HepG2 (cell line): ENCODE results near the gene CLIC1. TPM values are rescaled to one million over a fixed set of nuclear protein-coding genes. Genes with fewer than 3 reads are reported as not detected.

Source experiments
- ARHGAP35 ChIP-seq: sonication (generic); formaldehyde crosslinking; IDR thresholded peaks from 2 replicates; pipeline ENCODE4 v1.9.0; 2022; ENCODE audit warnings: mild to moderate bottlenecking, inconsistent platforms, moderate library complexity, missing genetic modification reagents, borderline replicate concordance
- HOXA9 ChIP-seq: sonication (generic); formaldehyde crosslinking; IDR thresholded peaks from 2 replicates; pipeline ENCODE4 v1.8.1; 2022; ENCODE audit warnings: missing genetic modification reagents, mild to moderate bottlenecking, moderate library complexity, borderline replicate concordance
- NCOA5 ChIP-seq: sonication (generic); formaldehyde crosslinking; IDR thresholded peaks from 2 replicates; pipeline ENCODE4 v1.4.0; 2020; ENCODE audit warnings: missing genetic modification reagents
- PHF20 ChIP-seq: sonication (generic); formaldehyde crosslinking; IDR thresholded peaks from 2 replicates; pipeline ENCODE4 v1.5.0; 2020; ENCODE audit warnings: mild to moderate bottlenecking, missing genetic modification reagents
- RARA ChIP-seq: IDR thresholded peaks from 2 replicates; pipeline ENCODE4 v1.6.1; 2016; ENCODE audit warnings: missing genetic modification reagents, missing compliant biosample characterization
- SMC3 ChIP-seq: IDR thresholded peaks from 2 replicates; pipeline ENCODE4 v1.6.1; 2011; ENCODE audit warnings: low read length, improper control_type of control experiment
- ZBTB42 ChIP-seq: sonication (generic); formaldehyde crosslinking; IDR thresholded peaks from 2 replicates; pipeline ENCODE4 v1.5.0; 2020; ENCODE audit warnings: mild to moderate bottlenecking, missing genetic modification reagents
- ZFYVE20 ChIP-seq: sonication (generic); formaldehyde crosslinking; IDR thresholded peaks from 2 replicates; pipeline ENCODE4 v1.8.0; 2023; ENCODE audit warnings: low read depth, mild to moderate bottlenecking, moderate library complexity, missing genetic modification reagents, borderline replicate concordance
- ZNF296 ChIP-seq: sonication (generic); formaldehyde crosslinking; conservative IDR thresholded peaks from 2 replicates; pipeline ENCODE4 v1.5.0; 2020; ENCODE audit warnings: mild to moderate bottlenecking, missing genetic modification reagents
- ZNF605 ChIP-seq: sonication (generic); formaldehyde crosslinking; IDR thresholded peaks from 2 replicates; pipeline ENCODE4 v1.8.0; 2022; ENCODE audit warnings: mild to moderate bottlenecking, missing genetic modification reagents
- ZNF607 ChIP-seq: sonication (generic); formaldehyde crosslinking; IDR thresholded peaks from 2 replicates; pipeline ENCODE4 v1.5.1; 2020; ENCODE audit warnings: missing genetic modification reagents, mild to moderate bottlenecking, borderline replicate concordance
- ZNF660 ChIP-seq: sonication (generic); formaldehyde crosslinking; IDR thresholded peaks from 2 replicates; pipeline ENCODE4 v1.5.1; 2020; ENCODE audit warnings: mild to moderate bottlenecking, low read depth, missing genetic modification reagents, borderline replicate concordance
- ZNF746 ChIP-seq: sonication (generic); formaldehyde crosslinking; IDR thresholded peaks from 2 replicates; pipeline ENCODE4 v1.8.0; 2022; ENCODE audit warnings: mild to moderate bottlenecking, missing genetic modification reagents
- ZNF749 ChIP-seq: sonication (generic); formaldehyde crosslinking; IDR thresholded peaks from 2 replicates; pipeline ENCODE4 v1.8.0; 2022; ENCODE audit warnings: mild to moderate bottlenecking, missing genetic modification reagents, moderate library complexity, borderline replicate concordance
- ZNF790 ChIP-seq: sonication (generic); formaldehyde crosslinking; IDR thresholded peaks from 2 replicates; pipeline ENCODE4 v1.8.0; 2022; ENCODE audit warnings: missing genetic modification reagents, mild to moderate bottlenecking, borderline replicate concordance
- polyA plus RNA-seq, 8 experiments: library from polyadenylated mRNA; depleted of rRNA in 3 of 8; stranded (reverse) in 7 of 8; unstranded in 1 of 8; fragments of >200 nt; fragmentation: Illumina TruSeq in 4 of 8; extraction: Trizol in 4 of 8; gene quantifications; 2 replicates each; pipeline versions ENCODE4 v1.2.1 to v1.2.3, GENCODE V29; 2011 to 2016; ENCODE audit warnings: low read depth in 4 of 8, missing spikeins in 1 of 8, mixed read lengths in 1 of 8; ENCODE audit not compliant: insufficient read depth in 1 of 8
- total RNA-seq, 5 experiments: library from RNA; depleted of rRNA; stranded (reverse); fragments of >200 nt; fragmentation: Illumina TruSeq; extraction: Trizol; gene quantifications; 2 replicates each; pipeline ENCODE4 v1.2.3, GENCODE V29; 2016; ENCODE audit warnings: low read depth in 1 of 5
- TF ChIP-seq, protein P1 (sequence below): sonication (generic); formaldehyde crosslinking; IDR thresholded peaks from 2 replicates; pipeline ENCODE4 v1.5.1; 2020; ENCODE audit warnings: mild to moderate bottlenecking, missing genetic modification reagents, borderline replicate concordance
- TF ChIP-seq, protein P2 (sequence below): IDR thresholded peaks from 2 replicates; pipeline ENCODE4 v1.6.1; 2016; ENCODE audit warnings: missing genetic modification reagents, missing compliant biosample characterization
- TF ChIP-seq, protein P3 (sequence below): sonication (generic); formaldehyde crosslinking; IDR thresholded peaks from 2 replicates; pipeline ENCODE4 v1.4.0; 2020; ENCODE audit warnings: mild to moderate bottlenecking, missing genetic modification reagents
- TF ChIP-seq, protein P4 (sequence below): sonication (generic); formaldehyde crosslinking; IDR thresholded peaks from 2 replicates; pipeline ENCODE4 v1.4.0; 2020; ENCODE audit warnings: mild to moderate bottlenecking, low read depth, missing genetic modification reagents

Gene CLIC1
- total and polyA plus RNA-seq, 2 of the 13 experiments (the other 11 are each of a cell fraction or from before 2014, with no cell fraction given): 602 to 891 TPM

DNA sequence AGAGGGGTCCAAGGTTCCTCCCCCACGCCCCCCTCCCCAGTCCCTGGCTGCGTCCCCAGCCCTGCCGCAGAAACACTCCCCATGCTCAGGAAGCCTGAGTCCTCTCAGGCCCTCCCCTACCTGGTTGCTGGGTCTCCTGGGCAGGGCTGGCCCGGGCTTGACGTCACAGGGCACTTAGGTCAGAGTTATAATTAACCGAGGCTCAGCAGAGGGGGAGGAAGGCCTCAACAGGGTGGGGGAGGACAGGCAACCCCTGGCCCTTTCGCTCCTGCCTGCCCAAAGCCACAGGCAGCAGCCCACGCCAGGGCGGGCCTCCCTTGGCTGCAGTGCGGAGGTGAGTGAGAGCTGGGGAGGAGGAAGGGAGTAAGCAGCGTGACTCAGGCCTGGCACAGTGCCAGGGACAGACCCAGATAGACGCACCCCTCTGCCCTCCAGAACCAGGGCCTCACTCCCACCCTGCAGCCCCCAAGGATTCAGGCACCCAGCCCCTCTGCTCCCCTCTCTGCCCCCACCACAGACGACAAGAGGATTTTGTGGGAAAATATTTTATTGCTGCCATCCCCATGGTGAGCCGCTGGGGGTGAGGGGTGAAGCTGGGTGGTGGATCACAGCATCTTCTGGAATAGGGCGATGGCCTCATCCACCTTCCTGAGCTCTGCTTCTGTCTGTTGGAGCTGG lies 40.8 kb upstream of the CLIC1 start, which contains the start of gene VWA7 (continued):
- TF ChIP-seq, protein P1, sequence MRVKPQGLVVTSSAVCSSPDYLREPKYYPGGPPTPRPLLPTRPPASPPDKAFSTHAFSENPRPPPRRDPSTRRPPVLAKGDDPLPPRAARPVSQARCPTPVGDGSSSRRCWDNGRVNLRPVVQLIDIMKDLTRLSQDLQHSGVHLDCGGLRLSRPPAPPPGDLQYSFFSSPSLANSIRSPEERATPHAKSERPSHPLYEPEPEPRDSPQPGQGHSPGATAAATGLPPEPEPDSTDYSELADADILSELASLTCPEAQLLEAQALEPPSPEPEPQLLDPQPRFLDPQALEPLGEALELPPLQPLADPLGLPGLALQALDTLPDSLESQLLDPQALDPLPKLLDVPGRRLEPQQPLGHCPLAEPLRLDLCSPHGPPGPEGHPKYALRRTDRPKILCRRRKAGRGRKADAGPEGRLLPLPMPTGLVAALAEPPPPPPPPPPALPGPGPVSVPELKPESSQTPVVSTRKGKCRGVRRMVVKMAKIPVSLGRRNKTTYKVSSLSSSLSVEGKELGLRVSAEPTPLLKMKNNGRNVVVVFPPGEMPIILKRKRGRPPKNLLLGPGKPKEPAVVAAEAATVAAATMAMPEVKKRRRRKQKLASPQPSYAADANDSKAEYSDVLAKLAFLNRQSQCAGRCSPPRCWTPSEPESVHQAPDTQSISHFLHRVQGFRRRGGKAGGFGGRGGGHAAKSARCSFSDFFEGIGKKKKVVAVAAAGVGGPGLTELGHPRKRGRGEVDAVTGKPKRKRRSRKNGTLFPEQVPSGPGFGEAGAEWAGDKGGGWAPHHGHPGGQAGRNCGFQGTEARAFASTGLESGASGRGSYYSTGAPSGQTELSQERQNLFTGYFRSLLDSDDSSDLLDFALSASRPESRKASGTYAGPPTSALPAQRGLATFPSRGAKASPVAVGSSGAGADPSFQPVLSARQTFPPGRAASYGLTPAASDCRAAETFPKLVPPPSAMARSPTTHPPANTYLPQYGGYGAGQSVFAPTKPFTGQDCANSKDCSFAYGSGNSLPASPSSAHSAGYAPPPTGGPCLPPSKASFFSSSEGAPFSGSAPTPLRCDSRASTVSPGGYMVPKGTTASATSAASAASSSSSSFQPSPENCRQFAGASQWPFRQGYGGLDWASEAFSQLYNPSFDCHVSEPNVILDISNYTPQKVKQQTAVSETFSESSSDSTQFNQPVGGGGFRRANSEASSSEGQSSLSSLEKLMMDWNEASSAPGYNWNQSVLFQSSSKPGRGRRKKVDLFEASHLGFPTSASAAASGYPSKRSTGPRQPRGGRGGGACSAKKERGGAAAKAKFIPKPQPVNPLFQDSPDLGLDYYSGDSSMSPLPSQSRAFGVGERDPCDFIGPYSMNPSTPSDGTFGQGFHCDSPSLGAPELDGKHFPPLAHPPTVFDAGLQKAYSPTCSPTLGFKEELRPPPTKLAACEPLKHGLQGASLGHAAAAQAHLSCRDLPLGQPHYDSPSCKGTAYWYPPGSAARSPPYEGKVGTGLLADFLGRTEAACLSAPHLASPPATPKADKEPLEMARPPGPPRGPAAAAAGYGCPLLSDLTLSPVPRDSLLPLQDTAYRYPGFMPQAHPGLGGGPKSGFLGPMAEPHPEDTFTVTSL (CRISPR knock-in tag): peak; percentile 72
- TF ChIP-seq ZNF605 (CRISPR knock-in tag): no peak; the same call in 1 of the 2 replicates
- TF ChIP-seq RARA (CRISPR knock-in tag): peak; percentile 82
- TF ChIP-seq SMC3: no peak
- peak; percentile 41; the same call in 1 of the 2 replicates for TF ChIP-seq ZNF746 (CRISPR knock-in tag)
- no peak for TF ChIP-seq ZNF296 (CRISPR knock-in tag)
- TF ChIP-seq ARHGAP35 (CRISPR knock-in tag): peak; percentile 86; the same call in 1 of the 2 replicates
- TF ChIP-seq HOXA9: no peak
- TF ChIP-seq, protein P2, sequence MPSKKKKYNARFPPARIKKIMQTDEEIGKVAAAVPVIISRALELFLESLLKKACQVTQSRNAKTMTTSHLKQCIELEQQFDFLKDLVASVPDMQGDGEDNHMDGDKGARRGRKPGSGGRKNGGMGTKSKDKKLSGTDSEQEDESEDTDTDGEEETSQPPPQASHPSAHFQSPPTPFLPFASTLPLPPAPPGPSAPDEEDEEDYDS: peak; percentile 56; the same call in 1 of the 2 replicates
- TF ChIP-seq PHF20 (CRISPR knock-in tag): 0 out of 2 replicates have a peak, but pooled peaks have one; percentile 12
- TF ChIP-seq, protein P3, sequence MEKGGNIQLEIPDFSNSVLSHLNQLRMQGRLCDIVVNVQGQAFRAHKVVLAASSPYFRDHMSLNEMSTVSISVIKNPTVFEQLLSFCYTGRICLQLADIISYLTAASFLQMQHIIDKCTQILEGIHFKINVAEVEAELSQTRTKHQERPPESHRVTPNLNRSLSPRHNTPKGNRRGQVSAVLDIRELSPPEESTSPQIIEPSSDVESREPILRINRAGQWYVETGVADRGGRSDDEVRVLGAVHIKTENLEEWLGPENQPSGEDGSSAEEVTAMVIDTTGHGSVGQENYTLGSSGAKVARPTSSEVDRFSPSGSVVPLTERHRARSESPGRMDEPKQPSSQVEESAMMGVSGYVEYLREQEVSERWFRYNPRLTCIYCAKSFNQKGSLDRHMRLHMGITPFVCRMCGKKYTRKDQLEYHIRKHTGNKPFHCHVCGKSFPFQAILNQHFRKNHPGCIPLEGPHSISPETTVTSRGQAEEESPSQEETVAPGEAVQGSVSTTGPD: no peak
- TF ChIP-seq ZNF607 (CRISPR knock-in tag): no peak
- TF ChIP-seq ZFYVE20 (CRISPR knock-in tag): no peak
- TF ChIP-seq ZNF749 (CRISPR knock-in tag): no peak
- TF ChIP-seq ZNF660 (CRISPR knock-in tag): no peak
- no peak for TF ChIP-seq ZBTB42
- TF ChIP-seq NCOA5 (CRISPR knock-in tag): no peak
- TF ChIP-seq, protein P4, sequence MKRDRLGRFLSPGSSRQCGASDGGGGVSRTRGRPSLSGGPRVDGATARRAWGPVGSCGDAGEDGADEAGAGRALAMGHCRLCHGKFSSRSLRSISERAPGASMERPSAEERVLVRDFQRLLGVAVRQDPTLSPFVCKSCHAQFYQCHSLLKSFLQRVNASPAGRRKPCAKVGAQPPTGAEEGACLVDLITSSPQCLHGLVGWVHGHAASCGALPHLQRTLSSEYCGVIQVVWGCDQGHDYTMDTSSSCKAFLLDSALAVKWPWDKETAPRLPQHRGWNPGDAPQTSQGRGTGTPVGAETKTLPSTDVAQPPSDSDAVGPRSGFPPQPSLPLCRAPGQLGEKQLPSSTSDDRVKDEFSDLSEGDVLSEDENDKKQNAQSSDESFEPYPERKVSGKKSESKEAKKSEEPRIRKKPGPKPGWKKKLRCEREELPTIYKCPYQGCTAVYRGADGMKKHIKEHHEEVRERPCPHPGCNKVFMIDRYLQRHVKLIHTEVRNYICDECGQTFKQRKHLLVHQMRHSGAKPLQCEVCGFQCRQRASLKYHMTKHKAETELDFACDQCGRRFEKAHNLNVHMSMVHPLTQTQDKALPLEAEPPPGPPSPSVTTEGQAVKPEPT (CRISPR knock-in tag): no peak
- TF ChIP-seq ZNF790 (CRISPR knock-in tag): no peak
